Bronchial epithelial cell (primary cell): ENCODE results near the gene EPS8L2. TPM values are rescaled to one million over a fixed set of nuclear protein-coding genes. Genes with fewer than 3 reads are reported as not detected.

Source experiments
- DNase-seq: peaks from one replicate; pipeline ENCODE4 v3.0.0-alpha.2; 2010; ENCODE audit warnings: low read depth
- FAIRE-seq: peaks from 2 replicates; lab custom pipeline; 2011; peaks lifted over from hg19 to GRCh38; lab: Jason Lieb, UNC
- H3K27me3 ChIP-seq: 2 replicates; pipeline ENCODE4 v1.5.1; 2011; ENCODE audit warnings: low read length; ENCODE audit not compliant: control insufficient read depth, insufficient read depth
- H3K36me3 ChIP-seq: 2 replicates; pipeline ENCODE4 v1.5.1; 2011; ENCODE audit warnings: low read length; ENCODE audit not compliant: control insufficient read depth, insufficient read depth
- H3K4me3 ChIP-seq: 2 replicates; pipeline ENCODE4 v1.5.1; 2011; ENCODE audit warnings: mild to moderate bottlenecking, low read depth, low read length, control low read depth
- total RNA-seq: library from RNA; depleted of rRNA; stranded (reverse); fragments of >200 nt; gene quantifications from 2 replicates; pipeline ENCODE4 v1.2.1, GENCODE V29; 2014
- TF ChIP-seq, protein P1 (sequence below): IDR thresholded peaks from 2 replicates; pipeline ENCODE4 v1.5.1; 2011; ENCODE audit warnings: mild to moderate bottlenecking, moderate library complexity, low read length, control low read depth, inconsistent platforms; ENCODE audit not compliant: insufficient read depth, severe bottlenecking

The EPS8L2 gene
- total RNA-seq, 1 donor from 2014 or later, result 105 TPM

DNA sequence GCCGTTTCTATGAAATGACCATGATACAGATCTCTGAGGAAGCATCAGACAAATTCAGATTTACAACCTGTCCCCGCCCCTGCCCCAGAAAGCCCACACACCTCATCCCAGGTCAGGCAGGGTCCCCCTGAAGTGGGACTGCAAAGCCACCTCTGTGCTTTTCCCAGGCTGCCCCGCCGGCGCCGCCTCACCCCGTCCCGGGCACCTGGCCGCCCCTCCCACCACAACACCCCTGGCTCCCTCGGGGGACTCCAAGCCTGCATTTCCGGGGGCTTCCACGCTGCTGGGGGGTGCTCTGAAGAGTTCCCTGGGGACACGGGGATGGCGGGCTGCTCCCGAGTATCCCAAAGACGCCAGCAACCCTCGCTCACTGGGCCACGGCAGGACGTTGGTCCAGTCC is 45.8 kb upstream of the EPS8L2 start:
- no peak for FAIRE-seq

DNA sequence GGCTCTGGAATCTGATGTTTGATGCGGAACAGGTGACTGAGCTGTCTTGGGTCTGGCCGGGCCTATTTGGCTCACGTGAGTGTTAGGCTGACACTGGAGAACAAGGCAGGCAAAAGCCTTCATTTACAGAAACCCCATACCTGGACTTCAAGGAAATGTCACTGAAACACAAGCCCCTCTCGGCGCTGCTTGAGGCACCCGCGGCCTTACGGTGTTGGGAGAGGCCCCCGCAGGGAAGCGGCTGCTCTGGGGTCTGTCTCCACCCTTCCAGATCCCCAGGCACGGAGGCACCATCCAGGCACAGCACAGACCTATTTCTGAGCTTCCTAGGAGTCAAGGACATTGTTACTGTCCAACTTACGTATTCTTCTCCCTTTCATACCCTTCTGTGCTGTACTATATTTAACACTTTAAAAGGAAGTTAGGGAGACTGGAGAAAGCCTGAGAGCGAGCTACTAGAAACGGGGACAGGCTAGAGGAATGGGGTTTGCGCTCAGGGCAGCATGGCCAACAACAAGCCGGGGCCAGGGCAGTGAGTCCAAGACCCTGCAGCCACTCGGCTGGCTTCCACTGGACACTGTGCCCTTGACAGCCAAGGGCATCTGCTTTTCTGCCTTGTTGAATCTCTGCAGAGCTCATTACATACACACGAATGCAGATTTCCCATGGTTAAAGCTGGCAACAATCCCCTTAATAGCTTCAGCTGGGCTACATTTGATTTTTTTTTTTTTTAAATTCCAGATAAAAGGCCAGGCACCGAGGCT is 45.2 kb upstream of the EPS8L2 start:
- Histone ChIP-seq H3K4me3 (no peak overlapping the region), H3K27me3 (no peaks in the 10 kb centered on the region), H3K36me3 (peaks cover 16% of the 10 kb centered on the region)
- TF ChIP-seq, protein P1, sequence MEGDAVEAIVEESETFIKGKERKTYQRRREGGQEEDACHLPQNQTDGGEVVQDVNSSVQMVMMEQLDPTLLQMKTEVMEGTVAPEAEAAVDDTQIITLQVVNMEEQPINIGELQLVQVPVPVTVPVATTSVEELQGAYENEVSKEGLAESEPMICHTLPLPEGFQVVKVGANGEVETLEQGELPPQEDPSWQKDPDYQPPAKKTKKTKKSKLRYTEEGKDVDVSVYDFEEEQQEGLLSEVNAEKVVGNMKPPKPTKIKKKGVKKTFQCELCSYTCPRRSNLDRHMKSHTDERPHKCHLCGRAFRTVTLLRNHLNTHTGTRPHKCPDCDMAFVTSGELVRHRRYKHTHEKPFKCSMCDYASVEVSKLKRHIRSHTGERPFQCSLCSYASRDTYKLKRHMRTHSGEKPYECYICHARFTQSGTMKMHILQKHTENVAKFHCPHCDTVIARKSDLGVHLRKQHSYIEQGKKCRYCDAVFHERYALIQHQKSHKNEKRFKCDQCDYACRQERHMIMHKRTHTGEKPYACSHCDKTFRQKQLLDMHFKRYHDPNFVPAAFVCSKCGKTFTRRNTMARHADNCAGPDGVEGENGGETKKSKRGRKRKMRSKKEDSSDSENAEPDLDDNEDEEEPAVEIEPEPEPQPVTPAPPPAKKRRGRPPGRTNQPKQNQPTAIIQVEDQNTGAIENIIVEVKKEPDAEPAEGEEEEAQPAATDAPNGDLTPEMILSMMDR, result no peak
- no peak for DNase-seq
- FAIRE-seq, result no peak

More for the DNA sequence above, 45.8 kb upstream of the EPS8L2 start:
- Histone ChIP-seq H3K4me3 (no peak overlapping the region), H3K36me3 (peaks cover 16% of the 10 kb centered on the region), H3K27me3 (no peaks in the 10 kb centered on the region)
- TF ChIP-seq, protein P1, result no peak
- DNase-seq, result no peak

DNA sequence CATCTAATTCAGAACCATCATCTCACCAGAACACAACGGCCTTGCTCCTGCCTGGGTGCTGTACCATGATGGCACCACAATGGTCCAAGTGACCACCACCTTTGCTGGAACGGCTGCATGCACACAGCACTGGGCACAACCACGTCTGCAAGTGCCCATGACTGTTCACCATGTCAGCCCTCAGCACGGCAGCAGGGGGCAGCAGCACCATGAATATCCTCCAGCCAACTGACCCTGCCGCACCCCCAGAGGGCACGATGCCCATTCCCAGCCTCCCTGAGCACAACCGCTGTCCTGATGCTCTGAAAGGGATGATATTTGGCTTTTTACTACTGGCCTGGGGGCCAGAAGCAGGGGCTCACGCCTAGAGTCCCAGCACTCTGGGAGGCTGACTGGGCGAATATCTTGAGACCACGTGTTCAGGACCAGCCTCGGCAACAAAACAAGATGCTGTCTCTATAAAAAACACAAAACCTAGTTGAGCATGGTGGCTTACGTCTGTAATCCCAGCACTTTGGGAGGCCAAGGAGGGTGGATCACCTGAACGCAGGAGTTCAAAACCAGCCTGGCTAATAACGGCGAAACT is 43.2 kb upstream of the EPS8L2 start:
- no peak overlapping the region for H3K4me3 ChIP-seq
- TF ChIP-seq, protein P1, result peak; percentile 79
- peaks cover 15% of the 10 kb centered on the region for H3K36me3 ChIP-seq
- FAIRE-seq, result no peak
- H3K27me3 ChIP-seq, result no peaks in the 10 kb centered on the region
- DNase-seq, result peak; percentile 50

DNA sequence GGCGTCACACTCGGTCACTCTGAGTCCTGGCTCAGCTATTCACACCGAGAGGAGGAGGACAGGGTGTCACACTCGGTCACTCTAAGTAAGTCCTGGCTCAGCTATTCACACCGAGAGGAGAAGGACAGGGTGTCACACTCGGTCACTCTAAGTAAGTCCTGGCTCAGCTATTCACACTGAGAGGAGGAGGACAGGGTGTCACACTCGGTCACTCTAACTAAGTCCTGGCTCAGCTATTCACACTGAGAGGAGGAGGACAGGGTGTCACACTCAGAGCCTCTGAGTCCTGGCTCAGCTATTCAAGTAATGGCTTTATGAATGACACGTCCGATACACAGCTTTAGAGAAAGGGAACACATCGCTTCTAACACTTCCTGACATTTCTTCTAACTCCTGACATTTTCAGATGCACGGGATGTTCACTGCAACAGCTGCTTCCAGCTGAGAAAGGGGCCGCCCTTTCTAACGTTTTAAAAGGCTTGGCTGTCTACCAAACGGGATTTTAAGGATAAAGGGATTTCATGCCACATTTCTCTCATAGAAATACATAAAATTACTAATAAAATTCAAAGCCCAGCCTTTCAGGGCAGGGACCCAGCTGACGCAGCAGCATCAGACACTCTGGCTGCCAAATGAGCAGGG is 40.8 kb upstream of the EPS8L2 start:
- TF ChIP-seq, protein P1, result no peak
- H3K27me3 ChIP-seq, result no peaks in the 10 kb centered on the region
- FAIRE-seq, result no peak
- no peak overlapping the region for H3K4me3 ChIP-seq
- DNase-seq, result no peak
- H3K36me3 ChIP-seq, result peaks cover 11% of the 10 kb centered on the region

DNA sequence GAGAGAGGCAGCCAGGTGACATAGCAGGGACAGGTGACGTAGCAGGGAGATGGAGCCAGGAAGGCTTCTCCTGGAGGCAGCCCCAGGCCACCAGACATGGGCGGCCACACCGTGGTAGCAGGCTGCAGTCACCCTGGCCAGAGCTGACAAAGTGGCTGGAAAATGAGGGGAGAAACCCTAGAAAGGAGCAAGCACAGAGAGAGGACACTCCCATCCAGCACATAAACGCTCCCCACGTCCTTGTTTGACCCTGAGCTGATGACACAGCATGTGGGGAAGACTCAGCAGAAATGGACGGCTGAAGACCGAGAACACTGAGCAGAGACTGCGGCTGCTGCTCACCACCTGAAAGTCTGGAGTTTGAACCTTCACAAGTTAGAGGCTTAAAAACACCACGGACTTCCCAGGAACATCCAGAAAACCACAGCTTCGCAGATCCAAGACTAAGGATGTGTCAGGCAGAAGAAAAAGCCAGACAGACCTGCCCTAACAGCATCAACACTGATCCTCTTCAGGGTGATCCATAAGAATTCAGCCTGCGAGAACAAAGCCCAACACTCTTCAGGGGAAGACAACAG is 40.2 kb upstream of the EPS8L2 start:
- no peak for FAIRE-seq
- TF ChIP-seq, protein P1, result no peak

More for the DNA sequence above, 40.2 kb upstream of the EPS8L2 start:
- DNase-seq, result no peak
- peaks cover 8% of the 10 kb centered on the region for H3K36me3 ChIP-seq
- H3K4me3 ChIP-seq, result no peak overlapping the region
- H3K27me3 ChIP-seq, result no peaks in the 10 kb centered on the region
